Effector CD4-positive, alpha-beta T cell (primary cell): Measurements from ENCODE around the gene DDX10.
"Not testable (repeated sequence)": the region's sequence is repeated elsewhere in the genome, so short reads cannot be mapped to it uniquely, and the experiment has no call there.

Experiments used
- DNase-seq: peaks from one replicate; pipeline ENCODE4 v3.0.0-alpha.2; 2020

Gene DDX10

GRCh38 chr11:108724974-108725689 lies 60.3 kb downstream of the DDX10 start:
- no peak for DNase-seq

DNA sequence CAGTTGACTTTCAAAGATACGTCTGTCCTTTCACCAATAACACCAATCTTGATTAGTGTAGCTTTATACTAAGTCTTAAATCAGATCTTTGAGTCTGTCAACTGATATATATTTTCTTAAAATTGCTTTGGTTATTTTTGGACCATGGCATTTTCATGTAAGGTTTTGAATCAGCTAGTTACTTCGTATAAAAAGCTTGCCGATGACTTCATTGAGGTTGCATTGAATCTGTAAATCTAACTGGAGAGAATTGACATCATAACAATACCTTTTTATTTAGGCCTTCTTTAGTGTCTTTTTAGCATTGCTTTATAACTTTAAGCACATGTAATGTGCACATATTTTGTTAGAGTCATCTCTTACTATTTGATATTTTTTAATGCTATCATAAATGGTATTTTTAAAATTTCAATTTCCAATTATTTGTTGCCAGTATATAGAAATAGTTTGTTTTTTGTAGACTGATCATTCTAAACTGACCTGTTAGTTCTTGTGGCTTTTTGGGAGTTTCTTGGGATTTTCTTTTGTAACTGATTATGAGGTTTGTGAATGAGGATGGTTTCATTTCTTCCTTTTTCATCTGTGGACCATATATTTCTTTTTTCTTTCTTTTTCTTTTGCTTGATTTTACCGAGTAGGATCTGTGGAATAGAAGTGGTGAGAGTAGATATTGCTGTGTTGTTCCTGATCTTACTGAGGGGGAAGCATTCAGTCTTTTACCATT lies 61.4 kb downstream of the DDX10 start:
- no peak for DNase-seq

GRCh38 chr11:108727665-108728064 lies 62.8 kb downstream of the DDX10 start:
- no peak for DNase-seq

GRCh38 chr11:108729227-108729871 lies 64.5 kb downstream of the DDX10 start:
- no peak for DNase-seq

- no peak for DNase-seq
These were observed 67.5 kb downstream of the DDX10 start for GRCh38 chr11:108732395-108732794.

- DNase-seq = no peak
These were observed 68.7 kb downstream of the DDX10 start for GRCh38 chr11:108733479-108734116.

DNA sequence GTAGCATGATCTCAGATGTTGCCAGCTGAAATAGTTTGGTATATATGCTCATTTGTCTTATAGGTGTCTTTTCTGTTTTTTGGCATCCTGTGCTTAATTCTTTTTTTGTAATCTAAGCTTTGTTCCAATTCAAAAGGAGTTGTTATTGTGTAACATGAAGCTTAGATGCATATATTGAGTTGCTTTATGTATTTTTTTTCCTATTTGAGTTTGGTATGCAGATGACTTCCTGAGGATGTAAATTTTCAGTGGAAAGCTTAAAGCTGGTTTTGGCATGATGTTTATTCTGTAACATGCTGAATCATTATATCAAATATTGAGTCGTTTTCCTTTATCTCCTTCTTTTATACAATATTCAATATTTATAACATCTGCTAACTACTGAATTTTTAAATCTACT lies 69.4 kb downstream of the DDX10 start:
- DNase-seq = no peak

GRCh38 chr11:108734956-108735559 lies 70.2 kb downstream of the DDX10 start:
- DNase-seq = no peak

GRCh38 chr11:108740132-108740531 lies 75.3 kb downstream of the DDX10 start:
- not testable (repeated sequence) for DNase-seq

DNA sequence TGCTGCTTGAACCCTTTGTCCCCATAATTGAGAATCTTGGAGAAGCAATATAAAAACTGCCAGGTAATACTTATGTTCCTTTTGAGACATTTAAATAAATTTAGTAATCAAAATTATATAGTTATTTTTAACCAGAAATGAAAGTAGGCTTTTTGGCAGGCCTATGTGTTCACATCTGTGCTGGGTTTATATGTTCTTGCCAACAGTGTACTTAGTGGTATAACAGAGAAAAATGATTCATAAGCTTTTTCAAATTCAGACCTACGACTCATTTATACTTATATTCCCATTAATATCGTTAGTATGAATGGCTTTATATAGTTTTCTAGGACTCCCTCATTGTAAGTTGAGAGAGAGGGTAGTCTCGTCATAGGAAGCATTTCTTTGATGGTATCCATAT lies 79.0 kb downstream of the DDX10 start:
- DNase-seq = no peak

DNA sequence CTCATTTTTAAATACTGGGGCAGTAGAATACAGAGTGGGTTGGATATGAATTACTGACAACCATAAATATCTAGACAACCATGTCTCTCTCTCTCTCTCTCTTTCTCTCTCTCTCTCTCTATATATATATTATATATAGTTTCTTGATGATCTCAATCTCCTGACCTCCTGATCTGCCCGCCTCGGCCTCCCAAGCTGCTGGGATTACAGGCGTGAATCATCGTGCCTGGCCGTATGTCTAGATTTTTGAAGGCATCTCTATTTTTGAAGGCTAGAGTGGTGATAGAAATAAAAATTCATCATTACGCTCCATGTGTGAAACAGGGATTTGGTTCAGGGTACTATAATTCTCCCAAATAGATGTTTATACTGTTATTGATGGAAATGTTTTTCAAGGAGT lies 84.1 kb downstream of the DDX10 start:
- DNase-seq = no peak

DNA sequence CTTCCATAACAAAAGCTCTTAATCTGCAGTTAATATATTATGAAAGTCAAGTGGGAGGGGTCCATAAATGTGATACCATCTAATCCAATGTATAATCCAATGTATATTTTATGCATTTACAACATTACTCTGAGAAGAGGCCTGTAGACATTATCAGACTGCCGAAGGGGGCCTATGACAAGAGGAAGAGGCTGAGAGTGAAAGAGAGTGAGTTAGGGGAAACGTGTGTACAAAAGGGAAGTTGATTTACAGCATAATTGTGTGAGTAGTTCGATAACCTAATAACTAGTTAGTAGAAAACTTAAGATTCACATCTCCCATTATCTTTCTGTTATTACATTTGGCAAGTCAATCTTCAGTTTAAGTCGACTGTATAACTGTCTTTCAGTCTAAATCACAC lies 86.6 kb downstream of the DDX10 start:
- no peak for DNase-seq

GRCh38 chr11:108752297-108752751 lies 87.5 kb downstream of the DDX10 start:
- no peak for DNase-seq

DNA sequence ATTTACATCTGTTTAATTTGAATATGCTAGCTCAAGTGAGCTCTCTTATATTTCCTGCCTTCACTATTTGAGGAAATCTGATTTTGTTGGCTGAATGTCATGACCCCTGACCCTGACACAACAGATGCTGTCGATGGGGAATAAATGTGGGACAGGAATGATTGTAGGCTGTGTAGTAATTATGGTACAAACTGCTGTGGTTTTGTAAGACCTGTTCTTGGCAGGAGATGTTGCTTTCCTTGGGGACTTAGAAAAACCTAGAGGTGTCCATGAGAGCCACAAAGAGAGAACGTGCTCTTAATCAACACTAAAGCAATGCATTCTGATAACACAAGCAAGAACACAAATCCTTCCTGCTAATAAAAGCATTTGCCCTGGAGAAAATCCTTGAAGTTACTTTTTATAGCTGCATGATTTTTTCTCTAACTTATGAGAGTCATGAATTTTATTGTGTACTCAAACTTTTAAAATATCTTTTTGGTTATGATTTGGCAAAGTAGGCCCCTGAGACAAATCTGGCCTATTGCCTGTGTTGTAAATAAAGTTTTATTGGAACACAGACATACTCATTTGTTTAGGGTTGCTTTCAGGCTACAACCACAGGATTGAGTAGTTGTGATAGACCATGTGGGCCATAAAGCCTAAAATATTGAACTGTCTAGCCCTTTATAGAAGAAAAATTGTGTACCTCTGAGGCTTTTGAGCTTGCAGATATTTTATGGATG lies 90.2 kb downstream of the DDX10 start:
- no peak for DNase-seq

- no peak for DNase-seq
These were observed 92.8 kb downstream of the DDX10 start for GRCh38 chr11:108757630-108758029.

DNA sequence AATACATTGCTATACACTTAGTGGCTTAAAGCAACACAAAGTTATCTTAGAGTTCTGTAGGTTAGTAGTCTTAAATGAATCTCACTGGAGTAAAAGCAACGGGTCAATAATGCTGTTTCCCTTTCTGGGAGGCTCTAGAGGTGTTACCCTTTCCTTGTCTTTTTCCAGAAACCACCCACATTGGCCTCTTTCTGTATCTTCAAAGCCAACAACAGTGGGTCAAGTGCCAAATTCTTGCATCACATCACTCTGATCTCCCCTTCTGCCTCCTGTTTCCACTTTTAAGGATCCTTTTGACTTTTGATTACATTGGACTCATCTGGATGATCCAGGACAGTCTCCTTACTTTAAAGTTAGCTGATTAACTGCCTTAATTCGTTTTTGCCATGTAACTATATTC lies 93.6 kb downstream of the DDX10 start:
- no peak for DNase-seq

DNA sequence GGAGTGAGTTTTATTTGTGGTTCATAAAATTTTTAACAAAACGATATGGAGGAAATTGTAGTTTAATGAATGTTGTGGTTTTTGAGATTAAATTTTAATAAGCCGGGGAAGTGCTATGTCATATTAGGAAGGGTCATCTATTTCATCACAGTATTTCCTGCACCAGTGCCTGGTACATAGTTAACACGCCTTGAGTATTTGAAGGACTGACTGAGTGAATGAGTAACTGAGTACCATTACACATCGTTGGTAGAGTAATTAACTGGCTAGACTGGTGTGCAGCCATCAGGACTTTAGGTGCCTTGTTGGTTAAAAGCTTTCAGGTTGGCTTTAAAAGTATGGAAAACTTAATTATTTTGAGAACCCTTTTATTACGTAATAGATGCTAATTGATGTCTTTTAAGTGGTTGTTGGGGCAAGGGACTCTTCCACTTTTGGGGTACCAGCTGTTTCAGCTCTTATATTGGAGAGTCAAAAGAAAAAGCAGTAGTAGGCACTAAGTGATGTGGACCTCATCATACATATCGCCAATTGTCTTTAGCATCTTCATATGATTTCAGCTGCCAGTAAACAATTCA lies 101.8 kb downstream of the DDX10 start:
- DNase-seq = no peak

DNA sequence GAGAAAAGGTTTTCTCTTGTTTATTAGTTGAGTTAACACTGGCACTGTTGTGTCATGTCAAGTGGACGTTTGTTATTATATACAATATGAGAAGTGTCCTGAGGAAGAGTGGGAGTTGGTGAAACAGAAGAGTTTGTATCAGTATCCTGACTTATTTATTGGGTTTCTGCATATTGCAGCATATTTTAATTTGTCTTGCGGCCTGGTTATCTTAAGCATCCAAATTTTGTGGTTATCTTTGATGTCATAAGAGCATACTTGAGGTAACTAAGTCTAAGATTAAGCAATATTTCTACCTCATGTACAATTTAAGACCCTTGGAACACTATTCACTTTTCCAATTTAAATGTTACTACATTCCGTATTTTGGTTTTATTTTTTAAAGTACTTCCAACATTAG lies 103.5 kb downstream of the DDX10 start:
- no peak for DNase-seq

DNA sequence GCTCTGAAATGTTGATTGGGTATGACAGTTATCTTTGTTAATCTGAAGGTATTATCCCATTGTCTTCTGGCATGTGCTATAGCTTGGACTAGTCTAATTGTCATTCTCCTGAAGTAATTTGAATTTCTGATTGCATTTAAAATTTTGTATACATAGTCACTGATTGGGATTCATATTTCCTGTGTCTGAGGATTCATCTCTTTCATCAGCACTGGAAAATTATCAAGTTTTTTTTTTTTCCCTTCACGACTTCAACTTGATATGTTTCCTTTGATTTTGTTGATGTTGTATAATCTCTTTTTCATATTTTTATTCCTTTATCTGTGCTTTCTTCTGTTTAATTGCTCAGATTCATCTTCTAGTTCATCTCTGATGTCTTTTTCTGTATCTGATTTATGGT lies 104.1 kb downstream of the DDX10 start:
- DNase-seq = no peak

- no peak for DNase-seq
These were observed 109.3 kb downstream of the DDX10 start for GRCh38 chr11:108774037-108774730.

DNA sequence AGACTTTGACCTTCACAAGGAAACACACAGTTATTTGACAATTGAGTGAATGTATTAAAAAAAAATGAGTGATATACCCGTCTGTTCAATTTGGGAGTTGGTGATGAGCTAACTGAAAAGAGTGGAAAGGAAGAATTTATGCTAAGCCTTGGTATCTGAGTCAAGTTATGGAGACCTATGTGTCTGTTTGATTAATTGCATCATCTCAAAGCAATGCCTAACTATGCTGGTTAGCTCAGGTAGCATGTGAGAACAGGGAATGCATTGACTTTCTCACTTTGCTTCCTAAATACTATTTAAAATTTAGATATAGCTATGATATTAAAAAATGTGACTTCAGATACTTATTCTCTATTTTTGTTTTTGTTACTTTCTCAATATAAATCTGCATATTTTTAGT lies 110.5 kb downstream of the DDX10 start:
- DNase-seq = no peak
